Endometrium (tissue), 2 donors: ENCODE data around the gene KIDINS220.

Experiments
- FAIRE-seq: peaks from 2 replicates; lab custom pipeline; 2012; peaks lifted over from hg19 to GRCh38; lab: Jason Lieb, UNC
- donor health status: control.
- donor health status: control.

KIDINS220 gene

GRCh38 chr2:8836971-8837794 lies at the start of gene KIDINS220:
Gene KIDINS220 (minus strand): TSS chr2:8837613. CDS start chr2:8827093, 10,520 bp downstream.
- FAIRE-seq, result no peak

- FAIRE-seq, result no peak
Measured at GRCh38 chr2:8886876-8887275, 49.5 kb upstream of the KIDINS220 start.

DNA sequence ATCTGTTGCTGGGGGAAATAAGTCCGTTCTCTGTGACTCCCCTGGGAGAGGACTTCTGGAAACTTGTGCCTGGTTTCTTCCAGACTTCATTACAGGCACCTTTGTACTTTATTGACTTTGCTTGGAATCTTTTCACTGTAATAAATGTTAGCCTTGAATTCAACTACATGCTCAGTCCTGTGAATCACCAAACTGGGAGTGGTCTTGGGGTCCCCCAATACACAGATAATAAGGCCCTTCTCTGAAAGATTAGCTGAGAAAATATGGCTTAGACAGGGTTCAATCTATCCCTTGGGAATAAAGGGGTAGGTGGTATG lies 48.7 kb upstream of the KIDINS220 start:
- FAIRE-seq, result no peak

GRCh38 chr2:8885449-8886201 lies 48.2 kb upstream of the KIDINS220 start:
- no peak for FAIRE-seq

DNA sequence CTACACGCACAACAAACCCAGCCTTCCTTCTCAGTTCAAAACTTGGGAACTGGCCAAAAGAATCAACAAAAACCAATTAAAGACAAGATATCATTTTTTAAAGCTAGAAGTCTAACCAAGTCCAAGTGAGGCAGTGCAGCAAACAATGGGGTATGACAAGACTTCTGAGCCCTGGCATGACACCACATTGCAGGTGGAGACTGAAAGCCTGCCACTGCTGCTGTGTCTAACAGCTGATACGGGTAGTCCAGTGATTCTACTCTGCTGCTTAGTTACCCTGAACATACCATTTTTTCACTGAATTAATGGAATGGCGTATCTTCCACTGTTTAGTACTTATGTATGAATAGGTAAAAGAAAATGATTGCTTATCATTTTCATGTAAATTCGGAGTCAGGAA lies 47.4 kb upstream of the KIDINS220 start:
- FAIRE-seq, result no peak

DNA sequence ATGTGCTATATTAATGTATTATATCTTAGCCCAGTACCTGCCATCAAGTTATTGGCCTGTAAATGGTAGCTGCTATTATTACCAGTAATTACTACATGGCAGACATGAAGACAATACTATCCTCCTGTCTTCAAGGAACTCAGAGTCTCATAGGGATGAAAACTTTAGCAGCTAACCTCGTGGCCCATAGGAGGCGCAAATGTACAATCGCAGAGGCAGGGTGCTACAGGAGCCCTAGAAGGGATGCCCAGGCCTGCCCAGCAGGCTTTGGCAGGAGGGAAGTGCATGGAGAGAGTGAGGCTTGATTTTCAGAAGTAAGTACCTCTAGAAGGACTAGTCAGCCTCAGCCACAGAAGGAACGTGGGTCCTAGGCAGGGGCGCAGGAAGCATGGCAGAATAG lies 44.7 kb upstream of the KIDINS220 start:
- no peak for FAIRE-seq

- FAIRE-seq, result no peak
Measured at GRCh38 chr2:8877894-8878293, 40.5 kb upstream of the KIDINS220 start.

DNA sequence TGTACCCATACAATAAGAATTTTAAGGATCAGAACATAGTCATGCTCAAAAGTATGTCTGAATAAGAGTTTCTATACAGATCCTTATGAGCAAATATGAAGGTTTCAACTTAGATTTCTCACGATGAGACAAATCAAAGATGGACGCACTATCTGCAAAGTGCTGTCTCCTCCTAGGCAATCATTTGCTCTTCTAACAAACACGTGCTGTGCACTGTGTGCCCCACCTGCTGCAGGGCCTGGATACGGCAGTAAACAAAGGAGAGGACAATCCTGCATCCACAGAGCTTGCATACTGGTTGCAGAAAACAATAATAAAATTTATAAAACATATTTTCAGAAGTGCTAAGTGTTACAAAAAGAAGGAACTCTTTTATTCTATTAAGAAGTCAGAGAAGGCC lies 39.9 kb upstream of the KIDINS220 start:
- no peak for FAIRE-seq

DNA sequence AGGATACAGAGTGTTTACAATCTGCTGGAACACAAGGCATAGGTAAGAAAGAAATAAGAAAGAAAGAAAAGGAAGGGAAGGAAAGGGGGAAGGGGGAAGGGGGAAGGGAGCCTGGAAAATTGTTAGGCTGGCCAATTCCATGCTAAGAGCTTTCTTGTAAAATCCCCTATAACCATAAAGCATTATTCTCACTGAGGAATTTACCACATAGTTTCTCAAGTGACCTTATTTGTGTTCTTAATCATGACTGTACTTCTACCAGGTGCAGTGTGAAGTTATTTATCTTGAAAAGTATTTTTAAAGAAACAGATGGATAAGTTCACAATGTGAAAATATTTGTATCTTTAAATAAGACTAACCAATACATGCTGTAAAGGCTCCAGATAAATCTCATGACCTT lies 39.2 kb upstream of the KIDINS220 start:
- no peak for FAIRE-seq

DNA sequence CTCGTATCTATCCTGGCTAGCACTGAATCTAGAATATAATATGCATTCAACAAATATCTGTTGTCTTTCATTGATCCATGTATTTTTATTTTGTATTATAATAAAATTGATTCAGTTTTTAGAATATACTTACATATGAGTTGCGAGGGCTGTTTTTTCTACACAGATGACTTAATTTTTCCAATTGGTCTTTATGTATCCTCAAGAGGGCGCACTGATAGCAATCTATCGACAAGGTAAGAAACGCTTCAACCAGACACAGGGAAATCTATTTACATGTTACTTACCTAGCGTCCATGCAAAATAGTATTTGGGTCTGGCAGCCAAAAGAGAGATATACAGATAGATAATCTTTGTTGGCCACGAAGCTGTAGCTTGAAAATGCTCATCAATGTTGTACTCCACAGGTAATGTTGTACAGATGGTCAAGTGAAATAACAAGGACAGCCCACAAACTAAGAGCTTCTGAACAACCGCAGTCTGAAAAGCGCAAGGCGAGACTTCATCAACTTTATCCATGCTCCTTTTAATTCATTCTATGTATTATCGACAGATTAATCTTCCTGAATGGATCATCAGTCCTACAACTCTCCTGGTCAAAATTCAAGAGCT lies 35.5 kb upstream of the KIDINS220 start:
- FAIRE-seq, result peak; percentile 83

DNA sequence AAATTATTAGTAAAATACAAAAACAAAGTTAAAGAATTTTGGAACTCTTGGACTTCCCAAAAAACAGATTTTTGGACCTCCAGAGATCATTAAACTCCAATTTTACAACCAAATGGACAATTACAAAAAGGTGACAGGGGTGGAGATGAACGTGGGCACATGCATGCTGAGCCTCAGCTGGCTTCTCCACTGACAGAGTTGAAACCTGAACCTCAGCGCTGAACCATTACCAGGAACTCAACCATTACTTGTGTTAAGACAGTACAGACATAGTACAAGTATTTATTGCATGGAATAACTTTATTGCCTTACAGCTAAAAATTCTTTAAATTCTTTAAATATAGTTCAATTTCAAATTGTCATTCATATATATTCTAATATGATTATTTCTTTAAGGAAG lies 33.0 kb upstream of the KIDINS220 start:
- FAIRE-seq, result no peak

GRCh38 chr2:8867363-8867762 lies 29.9 kb upstream of the KIDINS220 start:
- FAIRE-seq, result no peak

- no peak for FAIRE-seq
Measured at GRCh38 chr2:8863331-8863953, 26.0 kb upstream of the KIDINS220 start.

DNA sequence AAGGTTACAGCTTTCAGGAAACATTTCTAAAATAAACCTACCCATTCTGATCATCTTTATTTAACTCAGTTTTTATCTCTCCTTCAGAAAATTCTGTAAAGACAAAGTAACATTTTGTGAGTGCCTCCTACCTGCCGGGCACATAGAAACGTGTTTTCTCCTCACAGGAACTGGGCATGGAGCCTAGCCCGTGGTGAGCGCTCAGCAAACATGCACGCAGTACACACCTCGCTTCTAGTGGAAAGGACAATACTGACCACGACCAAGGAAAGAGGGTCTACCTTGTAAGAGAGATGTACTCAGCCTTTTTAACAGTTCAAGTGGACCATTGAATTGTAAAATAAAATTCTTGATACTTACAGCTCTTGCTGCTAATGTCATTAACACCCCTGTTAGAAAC lies 24.8 kb upstream of the KIDINS220 start:
- FAIRE-seq, result no peak

DNA sequence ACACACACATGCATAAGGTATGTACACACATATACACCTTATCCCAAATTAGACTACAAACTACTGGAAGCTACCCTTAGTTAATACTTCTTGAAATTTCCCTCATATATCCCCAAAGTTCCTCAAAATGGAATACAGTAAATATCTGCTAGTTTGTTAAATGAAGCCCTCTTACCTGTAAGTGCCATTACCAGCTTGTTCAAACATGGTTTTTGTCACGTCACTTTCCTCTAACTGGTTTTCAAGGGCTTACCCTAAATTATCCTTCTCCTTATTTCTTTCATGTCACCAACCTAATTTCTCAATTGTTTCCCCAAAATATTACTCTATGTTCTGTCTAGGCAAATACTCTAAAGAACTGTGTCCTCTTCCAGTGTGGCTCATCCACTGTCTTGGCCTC lies 24.4 kb upstream of the KIDINS220 start:
- FAIRE-seq, result no peak

DNA sequence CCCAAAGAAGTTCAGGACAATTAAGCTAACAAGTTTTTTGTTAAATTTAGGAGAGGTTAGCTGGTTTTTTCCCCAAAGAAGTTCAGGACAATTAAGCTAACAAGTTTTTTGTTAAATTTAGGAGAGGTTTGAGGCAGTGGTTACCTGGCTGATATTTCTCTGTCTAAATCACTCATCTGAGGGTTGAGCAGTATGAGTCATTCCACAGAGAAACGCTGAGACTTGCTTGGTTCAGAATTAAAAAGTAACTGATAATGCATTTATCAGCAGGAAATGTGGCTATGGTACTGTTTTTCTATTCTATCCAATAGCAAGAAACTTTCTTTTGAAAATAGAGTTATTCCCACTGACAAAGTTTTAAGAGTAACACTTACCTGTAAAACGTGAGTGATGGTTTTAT lies 22.8 kb upstream of the KIDINS220 start:
- FAIRE-seq, result no peak

DNA sequence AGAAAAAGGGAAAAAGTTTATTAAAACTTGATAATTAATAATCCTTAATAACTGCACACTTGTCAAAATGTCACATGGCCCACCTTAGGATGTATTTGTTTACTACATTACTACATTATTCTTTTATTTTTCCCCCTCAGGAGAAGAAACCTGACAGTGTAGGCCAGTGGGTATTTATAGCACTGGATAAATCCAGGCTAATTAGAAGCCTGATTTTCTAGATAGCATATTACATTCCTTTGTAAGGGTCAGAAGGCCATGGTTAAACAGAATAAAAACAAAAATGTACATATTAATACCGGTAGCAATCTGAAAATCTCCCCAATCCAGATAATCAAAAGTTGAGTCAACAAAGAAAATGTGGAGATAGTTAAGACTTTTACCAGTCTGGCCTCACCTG lies 21.5 kb upstream of the KIDINS220 start:
- no peak for FAIRE-seq

GRCh38 chr2:8858264-8858663 lies 20.9 kb upstream of the KIDINS220 start:
- no peak for FAIRE-seq

GRCh38 chr2:8857709-8858108 lies 20.3 kb upstream of the KIDINS220 start:
- FAIRE-seq, result no peak

DNA sequence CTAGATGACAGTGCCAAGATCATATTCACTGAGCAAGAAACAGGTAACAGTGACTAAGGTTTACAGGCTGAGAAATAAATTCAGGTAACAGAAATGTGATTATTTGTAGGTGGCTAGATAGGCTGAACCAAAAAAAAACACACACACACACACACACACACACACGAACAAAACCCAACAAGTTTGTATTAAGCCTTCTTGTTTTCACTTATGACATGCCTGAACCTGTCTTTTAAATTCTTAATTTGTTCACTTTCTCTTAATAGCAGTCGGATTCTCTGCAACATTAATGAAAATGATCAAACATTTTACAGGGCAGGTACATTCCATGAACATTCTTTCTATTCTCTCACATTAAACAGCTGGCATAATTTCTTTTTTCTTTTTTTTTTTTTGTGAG lies 18.8 kb upstream of the KIDINS220 start:
- no peak for FAIRE-seq

- FAIRE-seq, result no peak
Measured at GRCh38 chr2:8855010-8855409, 17.6 kb upstream of the KIDINS220 start.

- FAIRE-seq, result no peak
Measured at GRCh38 chr2:8853426-8853825, 16.0 kb upstream of the KIDINS220 start.
